Stimulated activated naive B cell treated with anti-CD40 and anti-IgM and Interleukin-4, amounts not matched to agents 10 μg/mL and 1 μg/mL and 100 μg/mL, for 72 hours (primary cell): ENCODE data around the gene ANAPC10.

Experiments used
- ATAC-seq, 2 donors: fragments of 150-1000 bp; cut with Tn5 transposase; replicated peaks; 2 replicates each; pipeline ENCODE4 v1.10.0; 2021; ENCODE audit warnings: moderate library complexity in 1 of 2
- DNase-seq: peaks from one replicate; pipeline ENCODE4 v3.0.0; 2021
- H3K27ac Mint-ChIP-seq: one replicate; pipeline ENCODE4 v1.8.0; 2022; ENCODE audit warnings: mild to moderate bottlenecking, mixed read lengths
- H3K27me3 Mint-ChIP-seq, 2 donors: one replicate each; pipeline ENCODE4 v1.8.0; 2022; ENCODE audit warnings: mixed read lengths in 2 of 2
- H3K36me3 Mint-ChIP-seq, 2 donors: one replicate each; pipeline ENCODE4 v1.8.0; 2022; ENCODE audit warnings: mixed read lengths in 2 of 2, mild to moderate bottlenecking in 1 of 2
- H3K4me1 Mint-ChIP-seq, 2 donors: one replicate each; pipeline ENCODE4 v1.8.0; 2022; ENCODE audit warnings: mixed read lengths in 2 of 2, mild to moderate bottlenecking in 1 of 2
- H3K4me3 Mint-ChIP-seq, 2 donors: one replicate each; pipeline ENCODE4 v1.8.0; 2022; ENCODE audit warnings: mild to moderate bottlenecking in 2 of 2, mixed read lengths in 2 of 2, moderate library complexity in 1 of 2
- H3K9me3 Mint-ChIP-seq, 2 donors: one replicate each; pipeline ENCODE4 v1.8.0; 2022; ENCODE audit warnings: mixed read lengths in 2 of 2, mild to moderate bottlenecking in 1 of 2

The ANAPC10 gene

GRCh38 chr4:145055533-145056257 is 42.3 kb downstream of the ANAPC10 start:
- no peaks in the 10 kb centered on the region for H3K27me3 Mint-ChIP-seq
- H3K36me3 Mint-ChIP-seq, result peaks cover 8 to 11% of the 10 kb centered on the region in 2 donors
- ATAC-seq (no peak), DNase-seq (no peak)
- H3K4me1 Mint-ChIP-seq, result peaks cover 8 to 13% of the 10 kb centered on the region in 2 donors
- no peaks in the 10 kb centered on the region for H3K9me3 Mint-ChIP-seq
- no peak overlapping the region for H3K4me3 Mint-ChIP-seq
- H3K27ac Mint-ChIP-seq, result no peak overlapping the region

DNA sequence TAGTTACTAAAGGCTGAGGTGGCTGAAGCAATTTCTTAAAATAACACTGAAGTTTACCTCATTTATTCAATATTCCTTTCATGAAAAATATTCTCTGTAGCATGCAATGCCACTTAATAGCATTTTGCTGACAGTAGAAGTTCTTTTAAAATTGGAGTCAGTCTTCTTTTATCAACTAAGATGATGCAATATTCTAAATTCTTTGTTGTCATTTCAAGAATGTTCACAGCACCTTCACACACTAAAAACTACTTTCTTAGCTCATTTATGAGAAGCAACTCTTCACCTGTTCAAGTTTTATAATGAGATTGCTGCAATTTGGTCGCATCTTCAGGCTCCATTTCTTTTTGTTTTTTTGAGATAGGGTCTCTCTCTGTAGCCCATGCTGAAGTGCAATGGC is 48.8 kb downstream of the ANAPC10 start:
- H3K4me3 Mint-ChIP-seq, result no peak overlapping the region
- no peak for DNase-seq
- H3K27ac Mint-ChIP-seq, result no peak overlapping the region
- no peaks in the 10 kb centered on the region for H3K9me3 Mint-ChIP-seq
- peaks cover 15 to 25% of the 10 kb centered on the region in 2 donors for H3K36me3 Mint-ChIP-seq
- H3K4me1 Mint-ChIP-seq, result peaks cover 5% of the 10 kb centered on the region in 2 donors
- H3K27me3 Mint-ChIP-seq, result no peaks in the 10 kb centered on the region
- ATAC-seq, result no peak

DNA sequence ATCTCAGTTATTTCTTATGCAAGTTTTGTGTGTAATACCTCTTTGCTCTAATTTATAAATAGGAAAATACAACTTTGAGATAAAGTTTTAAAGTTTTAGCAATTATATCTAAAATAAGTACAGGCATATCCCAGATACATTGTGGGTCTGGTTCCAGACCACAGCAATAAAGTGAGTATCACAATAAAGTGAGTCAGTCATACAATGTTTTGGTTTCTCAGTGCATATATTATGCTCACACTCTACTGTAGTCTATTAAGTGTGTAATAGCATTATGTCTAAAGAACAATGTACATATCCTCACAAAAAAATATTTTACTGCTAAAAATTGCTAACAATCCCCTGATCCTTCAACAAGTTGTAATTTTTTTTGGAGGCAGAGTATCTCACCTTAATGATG is 49.2 kb downstream of the ANAPC10 start:
- peaks cover 16 to 25% of the 10 kb centered on the region in 2 donors for H3K36me3 Mint-ChIP-seq
- H3K27me3 Mint-ChIP-seq, result no peaks in the 10 kb centered on the region
- no peak for DNase-seq
- ATAC-seq, result no peak
- H3K27ac Mint-ChIP-seq, result no peak overlapping the region
- H3K9me3 Mint-ChIP-seq, result no peaks in the 10 kb centered on the region
- H3K4me1 Mint-ChIP-seq, result peaks cover 5 to 9% of the 10 kb centered on the region in 2 donors
- H3K4me3 Mint-ChIP-seq, result no peak overlapping the region

- Mint-ChIP-seq H3K4me1 (peaks cover 5 to 11% of the 10 kb centered on the region in 2 donors), H3K36me3 (peaks cover 16 to 25% of the 10 kb centered on the region in 2 donors), H3K27me3 (no peaks in the 10 kb centered on the region), H3K27ac (no peak overlapping the region), H3K9me3 (no peaks in the 10 kb centered on the region), H3K4me3 (no peak overlapping the region)
- ATAC-seq (no peak), DNase-seq (no peak)
These were observed 50.8 kb downstream of the ANAPC10 start for GRCh38 chr4:145047151-145047550.

DNA sequence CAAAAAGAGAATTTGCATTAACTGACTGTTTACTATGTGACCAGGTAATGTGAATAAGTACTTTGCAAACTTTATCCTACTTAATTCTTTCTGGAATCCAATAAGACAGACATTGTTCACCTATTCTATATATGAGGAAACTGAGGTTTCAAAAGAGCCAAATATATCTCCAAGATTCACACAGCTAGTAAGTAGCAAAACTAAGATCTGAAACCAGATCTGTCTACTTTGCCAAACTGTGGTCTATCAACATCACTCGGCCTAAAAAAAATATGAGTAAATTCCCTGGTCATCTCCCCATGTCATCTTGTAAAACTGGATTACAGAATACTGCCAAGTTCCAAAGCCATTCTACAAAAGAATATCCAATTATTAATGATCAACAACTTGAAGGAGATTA is 52.8 kb downstream of the ANAPC10 start:
- H3K9me3 Mint-ChIP-seq, result no peaks in the 10 kb centered on the region
- H3K4me3 Mint-ChIP-seq, result no peak overlapping the region
- H3K4me1 Mint-ChIP-seq, result peaks cover 7 to 16% of the 10 kb centered on the region in 2 donors
- no peak for ATAC-seq
- peaks cover 8 to 16% of the 10 kb centered on the region in 2 donors for H3K36me3 Mint-ChIP-seq
- no peaks in the 10 kb centered on the region for H3K27me3 Mint-ChIP-seq
- H3K27ac Mint-ChIP-seq, result no peak overlapping the region
- DNase-seq, result no peak

- Mint-ChIP-seq H3K27me3 (no peaks in the 10 kb centered on the region), H3K4me3 (no peak overlapping the region), H3K36me3 (peaks cover 3 to 14% of the 10 kb centered on the region in 2 donors), H3K4me1 (peaks cover 7 to 16% of the 10 kb centered on the region in 2 donors), H3K27ac (no peak overlapping the region), H3K9me3 (no peaks in the 10 kb centered on the region)
- DNase-seq, result no peak
- no peak for ATAC-seq
These were observed 53.7 kb downstream of the ANAPC10 start for GRCh38 chr4:145044341-145044740.

GRCh38 chr4:145043306-145043705 is 54.7 kb downstream of the ANAPC10 start:
- Mint-ChIP-seq H3K9me3 (no peaks in the 10 kb centered on the region), H3K27ac (no peak overlapping the region), H3K27me3 (no peaks in the 10 kb centered on the region), H3K4me3 (no peak overlapping the region), H3K4me1 (peaks cover 7 to 16% of the 10 kb centered on the region in 2 donors), H3K36me3 (peaks cover 3 to 13% of the 10 kb centered on the region in 2 donors)
- DNase-seq, result no peak
- ATAC-seq, result no peak

DNA sequence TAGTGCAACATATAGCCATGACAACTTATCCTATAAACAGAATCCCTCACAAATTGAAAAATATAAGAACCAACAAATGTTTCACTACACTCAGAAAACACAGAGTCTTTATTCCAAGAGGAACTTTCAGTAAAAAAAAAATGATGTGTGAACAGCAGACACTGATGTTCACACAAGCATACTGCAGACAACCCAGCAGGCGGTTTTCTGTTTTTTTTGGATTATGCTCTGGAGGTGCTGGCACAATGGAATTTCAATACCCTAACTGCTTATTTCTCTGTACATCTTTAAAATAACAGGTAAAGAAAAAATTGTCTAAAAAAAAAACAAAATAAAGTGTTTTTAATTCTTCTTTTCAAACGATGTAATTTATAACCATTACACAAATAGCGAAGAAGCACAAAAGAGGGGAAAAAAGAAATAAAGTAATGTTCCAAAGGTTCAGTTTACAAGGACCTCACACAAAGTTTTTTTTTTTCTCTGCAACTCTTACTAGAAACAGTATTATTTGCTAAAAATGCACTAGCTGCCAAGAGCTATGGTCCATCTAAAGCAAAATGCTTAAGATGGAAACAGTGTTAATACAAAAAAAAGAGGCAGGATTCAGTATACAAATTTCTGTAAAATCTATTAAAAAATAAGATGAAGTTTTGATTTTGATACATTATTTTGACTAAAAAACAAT is 55.3 kb downstream of the ANAPC10 start:
- no peak overlapping the region for H3K4me3 Mint-ChIP-seq
- DNase-seq, result no peak
- peaks cover 7 to 16% of the 10 kb centered on the region in 2 donors for H3K4me1 Mint-ChIP-seq
- no peaks in the 10 kb centered on the region for H3K27me3 Mint-ChIP-seq
- ATAC-seq, result no peak
- peaks cover 3 to 13% of the 10 kb centered on the region in 2 donors for H3K36me3 Mint-ChIP-seq
- H3K27ac Mint-ChIP-seq, result no peak overlapping the region
- no peaks in the 10 kb centered on the region for H3K9me3 Mint-ChIP-seq

- no peaks in the 10 kb centered on the region for H3K9me3 Mint-ChIP-seq
- no peak overlapping the region for H3K27ac Mint-ChIP-seq
- ATAC-seq, result peak; percentile 87 to 89
- H3K4me1 Mint-ChIP-seq, result peaks cover 5 to 16% of the 10 kb centered on the region in 2 donors
- H3K36me3 Mint-ChIP-seq, result peaks cover 1 to 10% of the 10 kb centered on the region in 2 donors
- H3K4me3 Mint-ChIP-seq, result no peak overlapping the region
- DNase-seq, result no peak
- no peaks in the 10 kb centered on the region for H3K27me3 Mint-ChIP-seq
These were observed 56.6 kb downstream of the ANAPC10 start for GRCh38 chr4:145041378-145041777.

- H3K4me1 Mint-ChIP-seq, result peaks cover 8 to 9% of the 10 kb centered on the region in 2 donors
- DNase-seq, result no peak
- H3K36me3 Mint-ChIP-seq, result peaks cover 20 to 51% of the 10 kb centered on the region in 2 donors
- no peak overlapping the region for H3K4me3 Mint-ChIP-seq
- no peaks in the 10 kb centered on the region for H3K27me3 Mint-ChIP-seq
- ATAC-seq, result no peak
- no peaks in the 10 kb centered on the region for H3K9me3 Mint-ChIP-seq
- H3K27ac Mint-ChIP-seq, result peak overlapping the region; percentile 17
These were observed 62.4 kb downstream of the ANAPC10 start for GRCh38 chr4:145035494-145036136.

GRCh38 chr4:145034727-145035211 is 63.2 kb downstream of the ANAPC10 start:
- Mint-ChIP-seq H3K27ac (no peak overlapping the region), H3K4me1 (peaks cover 8 to 9% of the 10 kb centered on the region in 2 donors), H3K9me3 (no peaks in the 10 kb centered on the region), H3K4me3 (no peak overlapping the region), H3K27me3 (no peaks in the 10 kb centered on the region), H3K36me3 (peaks cover 20 to 57% of the 10 kb centered on the region in 2 donors)
- DNase-seq (no peak), ATAC-seq (no peak)

DNA sequence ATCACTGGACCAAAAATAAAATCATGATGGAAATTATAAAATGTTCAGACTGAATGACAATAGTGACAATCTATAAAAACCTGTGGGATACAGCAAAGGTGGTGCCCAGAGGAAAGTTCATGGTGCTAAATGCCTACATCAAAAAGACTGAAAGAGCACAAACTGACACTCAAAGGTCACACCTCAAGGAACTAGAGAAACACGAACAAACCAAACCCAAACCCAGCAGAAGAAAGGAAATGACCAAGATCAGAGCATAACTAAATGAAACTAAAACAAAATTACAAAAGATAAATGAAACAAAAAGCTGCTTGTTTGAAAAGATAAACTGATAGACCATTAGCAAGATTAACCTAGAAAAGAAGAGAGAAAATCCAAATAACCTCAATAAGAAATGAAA is 78.7 kb downstream of the ANAPC10 start:
- Mint-ChIP-seq H3K4me3 (peak overlapping the region; percentile 5 to 60), H3K27ac (peak overlapping the region; percentile 7), H3K9me3 (peaks cover 15% of the 10 kb centered on the region in 2 donors), H3K36me3 (peaks cover 55 to 73% of the 10 kb centered on the region in 2 donors), H3K4me1 (peaks cover 22 to 37% of the 10 kb centered on the region in 2 donors), H3K27me3 (no peaks in the 10 kb centered on the region)
- DNase-seq (no peak), ATAC-seq (peak; percentile 23 to 38)

DNA sequence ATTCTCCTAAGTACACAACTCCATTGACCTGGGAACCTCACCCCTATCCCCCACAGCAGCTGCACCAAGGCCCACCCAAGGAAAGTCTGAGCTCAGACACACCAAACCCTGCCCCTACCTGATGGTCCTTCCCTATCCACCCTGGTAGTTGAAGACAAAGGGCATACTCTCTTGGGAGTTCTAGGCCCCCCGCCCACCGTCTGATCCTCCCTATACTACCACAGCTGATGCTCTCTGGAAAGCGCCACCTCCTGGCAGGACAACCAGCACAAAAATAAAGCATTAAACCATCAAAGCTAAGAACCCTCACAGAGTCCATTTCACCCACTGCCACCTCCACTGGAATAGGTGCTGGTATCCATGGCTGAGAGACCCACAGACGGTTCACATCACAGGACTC is 83.6 kb downstream of the ANAPC10 start:
- no peak for ATAC-seq
- peaks cover 41 to 59% of the 10 kb centered on the region in 2 donors for H3K36me3 Mint-ChIP-seq
- no peak for DNase-seq
- no peak overlapping the region for H3K4me3 Mint-ChIP-seq
- H3K9me3 Mint-ChIP-seq, result peaks cover 0 to 5% of the 10 kb centered on the region in 2 donors
- H3K27me3 Mint-ChIP-seq, result no peaks in the 10 kb centered on the region
- H3K4me1 Mint-ChIP-seq, result peaks cover 16 to 34% of the 10 kb centered on the region in 2 donors
- no peak overlapping the region for H3K27ac Mint-ChIP-seq

DNA sequence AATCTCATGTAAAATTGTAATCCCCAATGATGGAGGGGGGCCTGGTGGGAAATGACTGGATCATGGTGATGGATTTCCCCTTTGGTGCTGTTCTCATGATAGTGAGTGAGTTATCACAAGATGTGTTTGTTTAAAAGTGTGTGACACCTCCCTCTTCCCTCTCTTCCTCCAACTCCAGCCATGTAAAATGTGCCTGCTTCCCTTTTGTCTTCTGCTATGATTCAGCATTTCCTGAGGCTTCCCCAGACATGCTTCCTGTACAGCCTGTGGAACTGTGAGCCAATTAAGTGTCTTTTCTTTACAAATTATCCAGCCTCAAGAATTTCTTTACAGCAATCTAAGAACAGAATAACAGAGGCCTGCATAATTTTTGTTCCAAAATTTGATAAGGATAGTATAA is 85.2 kb downstream of the ANAPC10 start:
- Mint-ChIP-seq H3K27me3 (no peaks in the 10 kb centered on the region), H3K4me3 (no peak overlapping the region), H3K27ac (no peak overlapping the region), H3K4me1 (peaks cover 26 to 40% of the 10 kb centered on the region in 2 donors), H3K9me3 (peaks cover 0 to 9% of the 10 kb centered on the region in 2 donors), H3K36me3 (peaks cover 51 to 69% of the 10 kb centered on the region in 2 donors)
- DNase-seq (no peak), ATAC-seq (peak in 1 of 2 donors; percentile 20)
